CD8-positive, alpha-beta memory T cell (primary cell): ENCODE measurements around the gene SLC26A3. TPM values are rescaled to one million over a fixed set of nuclear protein-coding genes. Genes with fewer than 3 reads are reported as not detected.
"Not testable (repeated sequence)": the region's sequence is repeated elsewhere in the genome, so short reads cannot be mapped to it uniquely, and the experiment has no call there.

Source experiments
- CTCF ChIA-PET: fragments of 350-600 bp; sonication (Branson Sonifier 250); formaldehyde crosslinking; loops from one replicate; lab custom pipeline; 2021; ENCODE audit warnings: antibody characterized with exemption; lab: Charles Lee
- POLR2A ChIA-PET: fragments of 350-600 bp; sonication (Branson Sonifier 250); formaldehyde crosslinking; loops from one replicate; lab custom pipeline; 2021; ENCODE audit warnings: antibody characterized with exemption; lab: Charles Lee
- DNase-seq, 5 donors: peaks; one replicate each; pipeline versions ENCODE4 v3.0.0 to v3.0.0-alpha.2; 2020 to 2022; ENCODE audit warnings: mixed read lengths in 1 of 5
- H3K27ac ChIP-seq: one replicate; pipeline ENCODE4 v1.7.0; 2013; ENCODE audit warnings: low read depth, mild to moderate bottlenecking, low read length, moderate library complexity
- H3K27me3 ChIP-seq: 2 replicates; pipeline ENCODE4 v1.7.0; 2013; ENCODE audit warnings: low read length, mild to moderate bottlenecking; ENCODE audit not compliant: insufficient read depth, poor library complexity, severe bottlenecking
- H3K36me3 ChIP-seq: 2 replicates; pipeline ENCODE4 v1.7.0; 2013; ENCODE audit warnings: mild to moderate bottlenecking, low read length, moderate library complexity; ENCODE audit not compliant: insufficient read depth
- H3K4me1 ChIP-seq: 2 replicates; pipeline ENCODE4 v1.7.0; 2013; ENCODE audit warnings: mild to moderate bottlenecking, low read length, moderate library complexity; ENCODE audit not compliant: insufficient read depth
- H3K4me3 ChIP-seq: 2 replicates; pipeline ENCODE4 v1.7.0; 2013; ENCODE audit warnings: mild to moderate bottlenecking, low read length
- H3K9me3 ChIP-seq: 2 replicates; pipeline ENCODE4 v1.7.0; 2013; ENCODE audit warnings: mild to moderate bottlenecking, low read length
- H3K27ac Mint-ChIP-seq, 8 donors: one replicate each; pipeline ENCODE4 v1.8.0; 2020 to 2021; ENCODE audit warnings: mixed read lengths in 8 of 8, mild to moderate bottlenecking in 6 of 8, inconsistent platforms in 3 of 8, moderate library complexity in 3 of 8
- H3K27me3 Mint-ChIP-seq, 2 donors: one replicate each; pipeline ENCODE4 v1.8.0; 2020 to 2021; ENCODE audit warnings: mixed read lengths in 2 of 2, mild to moderate bottlenecking in 1 of 2, moderate library complexity in 1 of 2
- H3K36me3 Mint-ChIP-seq, 3 donors: one replicate each; pipeline ENCODE4 v1.8.0; 2020 to 2021; ENCODE audit warnings: mixed read lengths in 3 of 3, inconsistent platforms in 1 of 3, mild to moderate bottlenecking in 1 of 3
- H3K4me1 Mint-ChIP-seq, 3 donors: one replicate each; pipeline ENCODE4 v1.8.0; 2020 to 2021; ENCODE audit warnings: mixed read lengths in 3 of 3, inconsistent platforms in 1 of 3, mild to moderate bottlenecking in 1 of 3
- H3K4me3 Mint-ChIP-seq, 7 donors: one replicate each; pipeline ENCODE4 v1.8.0; 2020 to 2021; ENCODE audit warnings: mixed read lengths in 7 of 7, mild to moderate bottlenecking in 6 of 7, moderate library complexity in 4 of 7, inconsistent platforms in 2 of 7
- H3K9me3 Mint-ChIP-seq, 5 donors: one replicate each; pipeline ENCODE4 v1.8.0; 2020 to 2022; ENCODE audit warnings: mixed read lengths in 5 of 5, mild to moderate bottlenecking in 3 of 5, moderate library complexity in 2 of 5, inconsistent platforms in 1 of 5
- polyA plus RNA-seq: library from polyadenylated mRNA; unstranded; fragments of 300-500 nt; fragmentation: Illumina TruSeq; gene quantifications from one replicate; pipeline ENCODE4 v1.2.3, GENCODE V29; 2021
- total RNA-seq, 2 experiments: library from RNA; stranded (reverse); gene quantifications; one replicate each; pipeline ENCODE4 v1.2.3, GENCODE V29; 2021

Gene SLC26A3
- total RNA-seq (not detected), polyA plus RNA-seq (not detected)

DNA sequence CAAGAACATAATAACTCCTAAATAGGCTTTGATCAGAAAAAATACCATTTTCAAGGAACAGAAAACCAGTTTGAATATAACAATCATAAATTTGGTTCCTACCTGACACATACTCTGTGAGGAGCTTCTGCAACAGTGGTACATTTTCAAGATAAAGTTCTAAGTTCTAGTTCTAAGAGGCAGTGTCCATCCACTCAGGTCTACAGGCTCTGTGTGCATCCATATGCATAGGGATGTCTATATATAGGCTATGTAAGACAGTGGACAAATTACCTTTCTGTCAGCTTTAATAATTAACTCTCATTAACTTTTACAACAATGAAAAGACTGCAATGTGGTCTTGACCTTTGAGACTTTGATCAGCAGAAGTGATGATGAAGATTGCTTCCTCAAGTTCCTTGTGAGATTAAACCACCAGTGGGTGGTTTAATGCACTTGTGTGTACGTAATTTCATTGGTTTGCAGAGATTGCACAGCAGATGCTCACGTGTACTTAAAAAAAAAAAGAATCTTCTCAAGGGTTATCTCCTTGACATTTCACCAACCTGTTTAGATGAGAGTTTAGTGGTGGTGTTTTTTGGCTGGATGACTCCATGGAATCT lies at the start of gene SLC26A3:
Gene SLC26A3, minus strand, starts transcription at position 215 of the 602 bp plus-strand sequence. CDS start 8,714 bp downstream, outside the sequence.
- no peak within 1 kb of the TSS for H3K4me3 ChIP-seq
- no peaks in the 10 kb centered on the region for H3K9me3 Mint-ChIP-seq
- H3K27ac Mint-ChIP-seq: no peak within 1 kb of the TSS
- H3K36me3 Mint-ChIP-seq: peaks cover 0 to 7% (median 4%) of the 10 kb centered on the region in 3 donors
- no peaks in the 10 kb centered on the region for H3K36me3 ChIP-seq
- no peaks in the 10 kb centered on the region for H3K27me3 ChIP-seq
- no peaks in the 10 kb centered on the region for H3K4me1 Mint-ChIP-seq
- H3K9me3 ChIP-seq: no peaks in the 10 kb centered on the region
- no peak within 1 kb of the TSS for H3K4me3 Mint-ChIP-seq
- no peak for DNase-seq
- CTCF ChIA-PET: no interaction called here
- no peaks in the 10 kb centered on the region for H3K4me1 ChIP-seq
- H3K27ac ChIP-seq: no peak within 1 kb of the TSS
- H3K27me3 Mint-ChIP-seq: peaks cover 4 to 7% of the 10 kb centered on the region in 2 donors
- POLR2A ChIA-PET: no interaction called here

DNA sequence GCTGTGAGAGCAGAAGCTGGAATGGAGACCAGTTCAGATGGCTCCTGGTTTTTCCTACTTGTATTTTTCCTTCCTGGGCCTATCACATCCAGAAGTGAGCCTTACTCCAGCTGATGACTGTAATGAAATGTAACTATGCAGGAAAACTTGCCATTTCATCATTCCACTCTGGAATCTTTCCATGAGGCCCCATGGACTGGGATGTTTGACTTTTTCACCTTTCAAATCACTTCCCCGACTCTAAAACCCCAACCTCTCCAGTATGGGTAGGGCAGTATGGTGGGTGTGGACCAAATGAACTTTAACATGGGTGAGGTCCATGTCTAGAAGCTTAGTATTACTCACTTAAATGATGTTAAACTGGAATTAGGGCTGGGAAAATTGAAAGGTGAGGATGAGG lies 47.6 kb upstream of the SLC26A3 start:
- H3K9me3 Mint-ChIP-seq: no peaks in the 10 kb centered on the region
- no peaks in the 10 kb centered on the region for H3K4me1 ChIP-seq
- H3K36me3 ChIP-seq: no peaks in the 10 kb centered on the region
- H3K27me3 Mint-ChIP-seq: peaks cover 2 to 9% of the 10 kb centered on the region in 2 donors
- ChIA-PET CTCF (interaction anchor here (0.9 kb wide), 1 partner anchor 108 kb away, joined by 4 read pairs; no protein-coding TSS in a partner anchor), POLR2A (no interaction called here)
- no peak overlapping the region for H3K27ac ChIP-seq
- peaks cover 0 to 16% (median 4%) of the 10 kb centered on the region in 3 donors for H3K36me3 Mint-ChIP-seq
- DNase-seq: no peak
- no peak overlapping the region for H3K4me3 ChIP-seq
- H3K27me3 ChIP-seq: no peaks in the 10 kb centered on the region
- H3K4me1 Mint-ChIP-seq: peaks cover 9 to 28% (median 28%) of the 10 kb centered on the region in 3 donors
- no peak overlapping the region for H3K4me3 Mint-ChIP-seq
- no peaks in the 10 kb centered on the region for H3K9me3 ChIP-seq
- H3K27ac Mint-ChIP-seq: no peak overlapping the region

DNA sequence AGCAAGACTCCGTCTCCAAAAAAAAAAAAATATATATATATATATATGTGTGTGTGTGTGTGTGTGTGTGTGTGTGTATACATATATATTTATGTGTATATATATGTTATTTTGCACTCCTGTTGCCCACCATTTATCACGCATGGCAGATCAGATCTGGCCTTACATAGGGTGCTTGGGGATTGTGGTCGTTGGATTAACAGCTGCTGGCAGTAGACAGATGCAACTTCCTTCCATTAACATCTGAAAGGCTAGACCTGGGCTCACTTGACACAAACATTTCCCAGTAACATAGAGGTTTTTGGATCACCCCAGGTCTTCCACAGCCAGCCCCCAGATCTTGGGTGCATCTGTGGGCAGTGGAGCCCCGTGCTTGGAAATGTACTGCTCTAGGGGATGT lies 47.2 kb upstream of the SLC26A3 start:
- no peak for DNase-seq
- ChIA-PET POLR2A (no interaction called here), CTCF (interaction anchor here (0.9 to 1.0 kb wide), 2 partner anchors 22 to 107 kb away, joined by 3 to 4 read pairs; no protein-coding TSS in a partner anchor)
- H3K36me3 Mint-ChIP-seq: peaks cover 0 to 16% (median 4%) of the 10 kb centered on the region in 3 donors
- H3K4me1 Mint-ChIP-seq: peaks cover 9 to 24% (median 24%) of the 10 kb centered on the region in 3 donors
- Histone ChIP-seq H3K4me1 (no peaks in the 10 kb centered on the region), H3K36me3 (no peaks in the 10 kb centered on the region), H3K27ac (no peak overlapping the region), H3K9me3 (no peaks in the 10 kb centered on the region), H3K4me3 (no peak overlapping the region), H3K27me3 (no peaks in the 10 kb centered on the region)
- no peaks in the 10 kb centered on the region for H3K9me3 Mint-ChIP-seq
- peaks cover 2 to 9% of the 10 kb centered on the region in 2 donors for H3K27me3 Mint-ChIP-seq
- H3K4me3 Mint-ChIP-seq: no peak overlapping the region
- H3K27ac Mint-ChIP-seq: no peak overlapping the region

DNA sequence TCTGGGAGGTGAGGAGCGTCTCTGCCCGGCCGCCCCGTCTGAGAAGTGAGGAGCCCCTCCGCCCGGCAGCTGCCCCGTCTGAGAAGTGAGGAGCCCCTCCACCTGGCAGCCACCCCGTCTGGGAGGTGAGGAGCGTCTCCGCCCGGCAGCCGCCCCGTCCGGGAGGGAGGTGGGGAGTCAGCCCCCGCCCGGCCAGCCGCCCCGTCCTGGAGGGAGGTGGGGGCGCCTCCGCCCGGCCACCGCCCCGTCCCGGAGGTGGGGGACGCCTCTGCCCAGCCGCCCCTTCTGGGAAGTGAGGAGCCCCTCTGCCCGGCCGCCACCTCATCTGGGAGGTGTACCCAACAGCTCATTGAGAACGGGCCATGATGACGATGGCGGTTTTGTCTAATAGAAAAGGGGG lies 45.2 kb upstream of the SLC26A3 start:
- not testable (repeated sequence) for H3K9me3 ChIP-seq, H3K27ac Mint-ChIP-seq

DNA sequence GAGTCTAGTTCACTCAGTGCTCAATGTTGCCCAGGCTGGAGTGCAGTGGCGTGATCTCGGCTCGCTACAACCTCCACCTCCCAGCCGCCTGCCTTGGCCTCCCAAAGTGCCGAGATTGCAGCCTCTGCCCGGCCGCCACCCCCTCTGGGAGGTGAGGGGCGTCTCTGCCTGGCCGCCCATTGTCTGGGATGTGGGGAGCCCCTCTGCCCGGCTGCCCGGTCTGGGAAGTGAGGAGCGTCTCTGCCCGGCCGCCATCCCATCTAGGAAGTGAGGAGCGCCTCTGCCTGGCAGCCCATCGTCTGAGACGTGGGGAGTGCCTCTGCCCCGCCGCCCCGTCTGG lies 44.8 kb upstream of the SLC26A3 start:
- POLR2A ChIA-PET: not testable (repeated sequence)

More for the DNA sequence above, 45.2 kb upstream of the SLC26A3 start:
- H3K4me1 Mint-ChIP-seq, H3K27ac ChIP-seq, H3K27me3 Mint-ChIP-seq, H3K4me3 ChIP-seq, CTCF ChIA-PET, H3K27me3 ChIP-seq, H3K4me1 ChIP-seq, H3K4me3 Mint-ChIP-seq, H3K36me3 Mint-ChIP-seq, POLR2A ChIA-PET, H3K9me3 Mint-ChIP-seq, DNase-seq, H3K36me3 ChIP-seq: not testable (repeated sequence)

DNA sequence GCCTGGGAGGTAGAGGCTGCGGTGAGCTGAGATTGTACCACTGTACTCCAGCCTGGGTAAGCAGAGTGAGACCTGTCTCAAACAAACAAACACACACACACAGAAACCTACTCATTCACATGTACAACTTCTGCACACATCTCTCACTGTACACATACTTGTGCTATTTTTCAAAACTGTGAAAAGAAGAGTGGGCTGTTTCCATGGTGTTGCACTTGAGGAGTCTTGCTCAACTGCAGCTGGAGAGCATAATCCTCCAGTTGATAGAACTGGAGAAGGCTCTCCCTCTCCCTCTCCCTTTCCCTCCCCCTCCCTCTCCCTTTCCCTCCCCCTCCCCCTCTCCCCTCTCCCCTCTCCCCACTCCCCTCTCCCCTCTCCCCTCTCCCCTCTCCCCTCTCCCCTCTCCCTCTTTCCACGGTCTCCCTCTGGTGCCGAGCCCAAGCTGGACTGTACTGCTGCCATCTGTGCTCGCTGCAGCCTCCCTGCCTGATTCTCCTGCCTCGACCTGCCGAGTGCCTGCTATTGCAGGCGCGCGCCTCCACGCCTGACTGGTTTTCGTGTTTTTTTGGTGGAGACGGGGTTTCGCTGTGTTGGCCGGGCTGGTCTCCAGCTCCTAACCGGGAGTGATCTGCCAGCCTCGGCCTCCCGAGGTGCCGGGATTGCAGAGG lies 44.3 kb upstream of the SLC26A3 start:
- Mint-ChIP-seq H3K4me3 (no peak overlapping the region), H3K9me3 (peaks cover 0 to 2% (median 0%) of the 10 kb centered on the region in 5 donors), H3K4me1 (peaks cover 5 to 9% (median 9%) of the 10 kb centered on the region in 3 donors), H3K27ac (peak overlapping the region in 1 of 8 donors; percentile 68), H3K36me3 (peaks cover 0 to 3% (median 3%) of the 10 kb centered on the region in 3 donors), H3K27me3 (peaks cover 2 to 9% of the 10 kb centered on the region in 2 donors)
- H3K9me3 ChIP-seq: no peaks in the 10 kb centered on the region
- CTCF ChIA-PET: no interaction called here
- no peaks in the 10 kb centered on the region for H3K4me1 ChIP-seq
- no peak overlapping the region for H3K4me3 ChIP-seq
- H3K27me3 ChIP-seq: no peaks in the 10 kb centered on the region
- H3K36me3 ChIP-seq: no peaks in the 10 kb centered on the region
- POLR2A ChIA-PET: no interaction called here
- DNase-seq: no peak
- H3K27ac ChIP-seq: no peak overlapping the region

More for the DNA sequence above, 44.8 kb upstream of the SLC26A3 start:
- H3K36me3 ChIP-seq, CTCF ChIA-PET, H3K27me3 Mint-ChIP-seq, H3K27me3 ChIP-seq, H3K9me3 ChIP-seq, H3K4me1 Mint-ChIP-seq, H3K36me3 Mint-ChIP-seq, H3K4me1 ChIP-seq, H3K9me3 Mint-ChIP-seq, DNase-seq, H3K27ac ChIP-seq, H3K27ac Mint-ChIP-seq, H3K4me3 ChIP-seq, H3K4me3 Mint-ChIP-seq: not testable (repeated sequence)

DNA sequence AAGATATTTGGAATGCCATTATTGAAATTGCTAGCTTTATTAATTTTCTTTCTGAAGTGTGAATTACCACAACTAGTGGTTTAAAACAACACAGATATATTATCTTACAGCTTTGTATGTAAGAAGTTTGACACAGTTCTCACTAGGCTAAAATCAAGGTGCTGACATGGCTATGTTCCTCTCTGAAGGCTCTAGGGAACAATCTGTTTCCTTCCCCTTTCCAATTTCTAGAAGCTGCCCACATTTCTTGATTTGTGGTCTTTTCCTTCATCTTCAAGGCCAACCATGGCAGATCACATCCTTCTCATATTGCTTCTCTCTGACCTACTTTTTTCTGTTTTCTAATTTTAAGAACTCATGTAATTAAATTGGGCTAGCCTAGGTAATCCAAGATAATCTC lies 43.3 kb upstream of the SLC26A3 start:
- ChIA-PET CTCF (no interaction called here), POLR2A (interaction anchor here (0.5 kb wide), 1 partner anchor 355 kb away, joined by 4 read pairs; no protein-coding TSS in a partner anchor)
- peaks cover 2 to 9% of the 10 kb centered on the region in 2 donors for H3K27me3 Mint-ChIP-seq
- Histone ChIP-seq H3K27me3 (no peaks in the 10 kb centered on the region), H3K9me3 (no peaks in the 10 kb centered on the region), H3K27ac (no peak overlapping the region), H3K36me3 (no peaks in the 10 kb centered on the region), H3K4me1 (no peaks in the 10 kb centered on the region), H3K4me3 (no peak overlapping the region)
- peaks cover 0 to 2% (median 0%) of the 10 kb centered on the region in 5 donors for H3K9me3 Mint-ChIP-seq
- DNase-seq: no peak
- H3K36me3 Mint-ChIP-seq: peaks cover 0 to 3% (median 0%) of the 10 kb centered on the region in 3 donors
- peak overlapping the region in 1 of 8 donors; percentile 3 for H3K27ac Mint-ChIP-seq
- H3K4me3 Mint-ChIP-seq: no peak overlapping the region
- H3K4me1 Mint-ChIP-seq: peaks cover 4 to 9% (median 5%) of the 10 kb centered on the region in 3 donors

DNA sequence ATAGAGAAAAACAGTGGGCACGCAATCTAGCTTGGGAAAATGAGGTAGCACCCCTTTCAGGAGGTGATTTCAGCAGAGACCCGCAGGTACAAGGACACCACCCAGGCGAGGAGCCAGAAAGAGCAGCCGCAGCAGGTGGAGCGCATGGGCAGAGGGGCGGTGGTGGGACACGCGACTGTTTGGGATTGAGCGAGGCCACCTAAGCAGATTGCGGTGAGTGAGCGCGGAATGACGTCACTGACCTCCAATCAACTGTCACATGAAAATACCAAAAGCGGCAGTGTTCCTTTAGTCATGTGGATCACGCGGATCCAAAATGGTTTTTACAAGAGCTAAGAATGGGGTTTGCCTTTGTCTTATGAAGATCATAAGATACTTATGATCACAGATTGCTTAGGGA lies 40.2 kb upstream of the SLC26A3 start:
- no peak for DNase-seq
- Histone ChIP-seq H3K36me3 (no peaks in the 10 kb centered on the region), H3K4me1 (no peaks in the 10 kb centered on the region), H3K9me3 (no peaks in the 10 kb centered on the region), H3K27me3 (no peaks in the 10 kb centered on the region), H3K4me3 (no peak overlapping the region), H3K27ac (no peak overlapping the region)
- Mint-ChIP-seq H3K27me3 (peaks cover 0 to 14% of the 10 kb centered on the region in 2 donors), H3K4me1 (peaks cover 4 to 5% (median 5%) of the 10 kb centered on the region in 3 donors), H3K36me3 (peaks cover 0 to 8% (median 4%) of the 10 kb centered on the region in 3 donors), H3K4me3 (no peak overlapping the region), H3K9me3 (peaks cover 0 to 5% (median 2%) of the 10 kb centered on the region in 5 donors), H3K27ac (peak overlapping the region in 1 of 8 donors; percentile 45)
- ChIA-PET CTCF (no interaction called here), POLR2A (no interaction called here)
